ENCODE data around the gene DNAJC8.

Gene DNAJC8

GRCh38 chr1:28173151-28173979, 59.5 kb downstream of the DNAJC8 start:
- in situ Hi-C loops (cut with MboI; ENCODE audit: low sequenced_read_pairs): no loop called here

GRCh38 chr1:28172713-28173150, 60.1 kb downstream of the DNAJC8 start:
- in situ Hi-C loops (cut with MboI; ENCODE audit: low sequenced_read_pairs): no loop called here

- in situ Hi-C loops (cut with MboI; ENCODE audit: low sequenced_read_pairs): no loop called here
These were observed 61.6 kb downstream of the DNAJC8 start for GRCh38 chr1:28171246-28171645.

- in situ Hi-C loops (cut with MboI; ENCODE audit: low sequenced_read_pairs): no loop called here
These were observed 62.7 kb downstream of the DNAJC8 start for GRCh38 chr1:28170001-28170596.

GRCh38 chr1:28163496-28164161, 69.2 kb downstream of the DNAJC8 start:
- in situ Hi-C loops (cut with MboI; ENCODE audit: low sequenced_read_pairs): no loop called here

- in situ Hi-C loops (cut with MboI; ENCODE audit: low sequenced_read_pairs): no loop called here
These were observed 70.7 kb downstream of the DNAJC8 start for GRCh38 chr1:28162151-28162550.

- in situ Hi-C loops (cut with MboI; ENCODE audit: low sequenced_read_pairs): no loop called here
These were observed 71.1 kb downstream of the DNAJC8 start for GRCh38 chr1:28161751-28162150.

- in situ Hi-C loops (cut with MboI; ENCODE audit: low sequenced_read_pairs): no loop called here
These were observed 72.0 kb downstream of the DNAJC8 start for GRCh38 chr1:28160782-28161266.

GRCh38 chr1:28159680-28160079, 73.1 kb downstream of the DNAJC8 start:
- in situ Hi-C loops (cut with MboI; ENCODE audit: low sequenced_read_pairs): no loop called here

- in situ Hi-C loops (cut with MboI; ENCODE audit: low sequenced_read_pairs): no loop called here
These were observed 73.6 kb downstream of the DNAJC8 start for GRCh38 chr1:28159243-28159642.

GRCh38 chr1:28157894-28158293, 74.9 kb downstream of the DNAJC8 start:
- in situ Hi-C loops (cut with MboI; ENCODE audit: low sequenced_read_pairs): no loop called here

- in situ Hi-C loops (cut with MboI; ENCODE audit: low sequenced_read_pairs): no loop called here
These were observed 76.0 kb downstream of the DNAJC8 start for GRCh38 chr1:28156821-28157220.

GRCh38 chr1:28155628-28156027, 77.2 kb downstream of the DNAJC8 start:
- in situ Hi-C loops (cut with MboI; ENCODE audit: low sequenced_read_pairs): no loop called here

- in situ Hi-C loops (cut with MboI; ENCODE audit: low sequenced_read_pairs): no loop called here
These were observed 78.7 kb downstream of the DNAJC8 start for GRCh38 chr1:28154078-28154594.

All from HL-60/S4 treated with retinoic acid at 250 ng/mL for 4 days and 3 days (cell line).